EL (cell line): Measurements from ENCODE around the gene SEMA3F.
A peak's percentile ranks its signal among the peaks of the same experiment; 100 is the strongest.
"Not testable (repeated sequence)": the region's sequence is repeated elsewhere in the genome, so short reads cannot be mapped to it uniquely, and the experiment has no call there.

Experiments used
- DNase-seq: peaks from one replicate; pipeline ENCODE4 v3.0.0-alpha.2; 2016

SEMA3F gene

GRCh38 chr3:50215529-50215928 lies 60.4 kb downstream of the SEMA3F start:
- DNase-seq, result no peak

GRCh38 chr3:50217681-50218080 lies 62.6 kb downstream of the SEMA3F start:
- no peak for DNase-seq

GRCh38 chr3:50218448-50218847 lies 63.3 kb downstream of the SEMA3F start:
- no peak for DNase-seq

GRCh38 chr3:50219285-50219684 lies 64.2 kb downstream of the SEMA3F start:
- no peak for DNase-seq

GRCh38 chr3:50220109-50220508 lies 65.0 kb downstream of the SEMA3F start:
- no peak for DNase-seq

DNA sequence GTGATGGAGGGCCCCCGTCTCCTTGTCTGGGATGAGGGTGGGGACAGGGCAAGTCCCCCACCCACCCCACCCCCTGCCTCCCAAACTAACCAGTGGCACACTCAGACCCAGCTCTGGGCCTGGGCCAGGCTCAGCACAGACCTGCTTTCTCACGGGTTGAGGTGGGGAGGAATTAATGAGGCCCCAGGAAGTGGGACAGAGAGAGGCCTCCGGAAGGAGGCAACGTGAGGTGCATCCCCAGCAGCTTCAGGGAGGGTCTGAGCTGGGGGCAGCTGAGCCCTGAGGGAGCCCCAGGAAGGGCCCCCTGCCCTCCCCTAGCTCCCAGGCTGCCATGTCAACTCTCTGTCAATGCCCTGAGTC lies 65.9 kb downstream of the SEMA3F start:
- no peak for DNase-seq

- DNase-seq, result no peak
These were observed 66.5 kb downstream of the SEMA3F start for GRCh38 chr3:50221411-50222168.

- DNase-seq, result no peak
These were observed 67.0 kb downstream of the SEMA3F start for GRCh38 chr3:50222169-50222528.

DNA sequence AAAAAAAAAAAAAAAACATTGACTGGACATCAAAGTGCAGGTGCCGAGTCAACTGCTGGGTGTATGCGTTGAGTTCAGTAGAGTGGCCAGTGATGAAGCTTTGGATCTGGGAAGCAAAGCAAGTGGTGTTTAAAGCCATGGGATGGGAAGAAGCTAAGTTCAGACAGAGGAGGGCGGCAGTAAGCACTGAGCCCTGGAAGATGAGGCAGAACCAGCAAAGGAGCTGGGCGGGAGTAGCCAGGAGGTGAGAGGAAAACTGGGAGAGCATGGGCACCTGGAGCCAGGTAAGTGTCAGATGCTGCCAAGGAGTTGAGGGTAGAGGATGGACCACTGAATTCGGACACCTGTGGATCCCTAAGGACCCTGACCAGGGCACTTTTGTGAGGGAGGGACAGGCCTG lies 69.5 kb downstream of the SEMA3F start:
- no peak for DNase-seq

GRCh38 chr3:50226888-50227389 lies 71.8 kb downstream of the SEMA3F start:
- peak; percentile 60 for DNase-seq

- peak; percentile 91 for DNase-seq
These were observed 72.5 kb downstream of the SEMA3F start for GRCh38 chr3:50227390-50228183.

GRCh38 chr3:50228184-50228763 lies 73.2 kb downstream of the SEMA3F start:
- DNase-seq, result not testable (repeated sequence)

DNA sequence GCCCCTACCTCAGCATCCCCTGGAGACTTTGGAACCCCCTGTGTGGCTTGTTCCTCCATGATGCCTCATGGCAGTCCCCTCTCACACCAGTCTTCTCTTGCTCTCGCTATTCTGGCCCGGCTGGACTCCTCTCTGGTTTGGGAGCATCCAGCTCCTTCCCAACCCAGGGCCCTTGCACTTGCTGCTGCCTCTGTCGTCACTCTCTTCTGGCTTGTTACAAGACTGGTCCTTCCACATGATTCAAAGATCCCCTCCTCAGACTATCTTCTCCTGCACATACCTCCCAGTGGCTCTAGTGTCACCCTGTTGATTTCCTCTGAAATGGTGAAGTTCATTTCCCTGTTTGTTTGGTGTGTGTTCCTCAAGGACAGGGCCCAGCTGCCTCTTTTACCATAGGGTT lies 74.4 kb downstream of the SEMA3F start:
- DNase-seq, result no peak

DNA sequence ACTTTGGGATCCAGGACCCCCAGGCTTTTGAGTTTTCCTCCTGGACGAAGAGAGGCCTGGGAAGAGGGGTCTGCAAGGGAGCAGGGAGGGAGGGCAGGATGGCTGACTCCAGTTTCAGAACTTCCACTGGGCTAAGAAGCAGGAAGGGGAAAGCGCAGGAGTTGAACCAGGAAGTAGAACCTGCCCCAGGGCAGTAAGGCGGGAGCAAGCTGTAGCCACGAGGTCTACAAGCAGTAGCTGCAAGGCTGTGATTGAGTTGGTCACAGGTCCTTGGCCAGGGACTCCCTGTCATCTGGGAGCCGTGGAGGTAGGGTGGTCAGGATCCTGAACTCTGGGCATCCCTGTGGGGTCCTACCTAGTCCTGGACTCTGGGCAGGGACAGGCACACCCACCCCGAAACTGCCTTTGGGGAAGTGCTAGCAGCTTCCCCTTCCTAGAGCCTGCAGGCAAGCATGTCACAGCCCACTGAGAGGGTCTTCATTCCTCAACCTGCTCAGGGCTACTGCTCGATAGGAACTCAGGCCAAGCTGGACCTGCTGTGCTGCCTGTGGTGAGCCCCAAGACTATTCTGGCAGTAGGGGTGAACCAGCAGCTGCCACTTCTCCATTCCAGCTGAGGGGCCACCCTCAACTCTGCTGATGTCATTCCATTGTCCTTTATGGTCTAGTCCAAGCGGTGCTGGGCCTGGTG lies 75.1 kb downstream of the SEMA3F start:
- DNase-seq, result no peak

DNA sequence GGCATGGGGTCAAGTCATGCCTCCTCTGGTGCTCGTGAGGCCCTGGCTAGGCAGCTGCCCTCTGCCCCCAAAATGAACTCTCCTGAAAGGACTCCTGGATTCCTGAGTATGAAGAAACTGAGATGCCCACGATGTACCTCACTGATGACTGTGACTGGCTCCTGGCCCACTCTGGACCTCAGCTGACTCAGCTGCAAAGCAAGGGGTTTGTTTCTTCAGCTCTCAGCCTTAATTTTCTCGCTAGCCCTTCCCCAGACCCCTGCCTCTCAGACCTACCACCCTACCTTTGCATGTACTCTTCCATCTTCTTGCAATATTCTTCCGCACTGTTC lies 75.6 kb downstream of the SEMA3F start:
- no peak for DNase-seq

- DNase-seq, result no peak
These were observed 76.5 kb downstream of the SEMA3F start for GRCh38 chr3:50231581-50231980.

GRCh38 chr3:50232303-50232702 lies 77.2 kb downstream of the SEMA3F start:
- no peak for DNase-seq

GRCh38 chr3:50233176-50233575 lies 78.1 kb downstream of the SEMA3F start:
- DNase-seq, result no peak

- DNase-seq, result peak; percentile 99
These were observed 80.8 kb downstream of the SEMA3F start, which contains the start of gene GNAI2 for GRCh38 chr3:50235716-50236483. Gene GNAI2, plus strand, starts transcription at chr3:50236204. Its CDS starts 132 bp downstream, at chr3:50236336.

- no peak for DNase-seq
These were observed 81.5 kb downstream of the SEMA3F start for GRCh38 chr3:50236484-50237132.

DNA sequence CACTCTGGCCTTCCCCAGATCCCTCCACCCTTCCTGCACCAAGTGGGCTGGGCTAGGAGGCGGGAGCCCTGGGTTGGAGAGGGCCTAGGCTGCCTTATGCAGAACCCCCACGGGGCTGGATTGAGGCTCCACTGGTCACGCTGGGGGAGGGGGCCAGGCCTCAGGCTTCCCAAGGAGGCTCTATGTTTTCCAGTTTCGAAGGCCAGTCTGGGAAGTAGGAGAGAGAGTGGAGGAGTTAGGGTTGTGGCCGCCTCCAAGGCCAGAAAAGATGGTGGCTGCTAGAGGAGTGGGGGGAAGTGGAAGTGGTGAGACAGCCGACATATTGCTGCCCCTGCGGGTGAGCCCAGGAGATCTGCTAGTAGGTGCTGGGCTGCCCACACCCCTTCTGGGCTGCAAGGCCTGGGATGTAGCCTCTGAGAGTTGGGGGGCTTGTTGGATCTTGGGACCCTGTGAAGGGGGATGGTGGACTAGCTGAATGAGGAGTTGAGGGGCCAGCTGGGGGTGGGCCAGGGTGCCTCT lies 82.1 kb downstream of the SEMA3F start:
- peak; percentile 62 for DNase-seq
